Endothelial cell of umbilical vein (primary cell): Measurements from ENCODE around the gene RSRC1. TPM values are rescaled to one million over a fixed set of nuclear protein-coding genes. Genes with fewer than 3 reads are reported as not detected.
"Not testable (repeated sequence)": the region's sequence is repeated elsewhere in the genome, so short reads cannot be mapped to it uniquely, and the experiment has no call there.

Experiments used
- BruUV-seq: library from RNA; stranded (reverse); fragments of 400-500 nt; replicated peaks from 2 replicates; lab custom pipeline; 2021; lab: Mats Ljungman, UMichigan
- CTCF ChIA-PET: fragments of 300-600, 350-600 bp; sonication (Branson Sonifier 250); formaldehyde crosslinking; loops from one replicate; lab custom pipeline; 2021; ENCODE audit warnings: antibody characterized with exemption, inconsistent platforms; lab: Charles Lee
- POLR2A ChIA-PET: fragments of 300-600, 350-600 bp; sonication (Branson Sonifier 250); formaldehyde crosslinking; loops from one replicate; lab custom pipeline; 2021; ENCODE audit warnings: antibody characterized with exemption, inconsistent platforms; lab: Charles Lee
- DNase-seq: peaks from one replicate; pipeline ENCODE4 v3.0.0-alpha.2; 2011; ENCODE audit warnings: low read depth, low spot score
- FAIRE-seq: peaks from 2 replicates; lab custom pipeline; 2011; peaks lifted over from hg19 to GRCh38; lab: Jason Lieb, UNC
- H2AFZ ChIP-seq: 2 replicates; pipeline ENCODE4 v1.6.0; 2012; ENCODE audit warnings: low read depth, low read length, control low read depth, inconsistent platforms
- H3K27ac ChIP-seq: 2 replicates; pipeline ENCODE4 v1.5.1; 2011; ENCODE audit warnings: low read depth, mild to moderate bottlenecking, control low read depth, low read length, moderate library complexity; ENCODE audit not compliant: insufficient read depth
- H3K27me3 ChIP-seq, 2 experiments: 2 replicates each; pipeline versions ENCODE4 v1.6.0 to v1.6.1; 2011; ENCODE audit warnings: low read length in 2 of 2, mixed read lengths in 1 of 2; ENCODE audit not compliant: control insufficient read depth in 2 of 2, insufficient read depth in 2 of 2
- H3K36me3 ChIP-seq, 2 experiments: 2 replicates in 1 of 2; 3 replicates in 1 of 2; pipeline ENCODE4 v1.5.1; 2011; ENCODE audit warnings: low read length in 2 of 2, mild to moderate bottlenecking in 1 of 2, moderate library complexity in 1 of 2; ENCODE audit not compliant: control insufficient read depth in 2 of 2, insufficient read depth in 2 of 2; ENCODE audit errors: extremely low read depth in 1 of 2
- H3K4me1 ChIP-seq: 3 replicates; pipeline ENCODE4 v1.5.1; 2011; ENCODE audit warnings: mild to moderate bottlenecking, low read length; ENCODE audit not compliant: control insufficient read depth, insufficient read depth; ENCODE audit errors: extremely low read depth
- H3K4me2 ChIP-seq: 2 replicates; pipeline ENCODE4 v1.6.1; 2011; ENCODE audit warnings: low read length, control low read depth, mixed read lengths; ENCODE audit not compliant: insufficient read depth
- H3K4me3 ChIP-seq, 3 experiments: fragments of 200-600 bp in 1 of 3; sonication (generic), shearing (Covaris generic) in 1 of 3; replicated peaks in 1 of 3; 2 replicates each; pipeline ENCODE4 v1.5.1; 2011 to 2016; ENCODE audit warnings: control low read depth in 3 of 3, low read length in 3 of 3, mild to moderate bottlenecking in 2 of 3, inconsistent platforms in 1 of 3, low read depth in 1 of 3, moderate library complexity in 1 of 3; ENCODE audit not compliant: insufficient read depth in 1 of 3
- H3K79me2 ChIP-seq: 2 replicates; pipeline ENCODE4 v1.6.0; 2012; ENCODE audit warnings: low read length, inconsistent platforms; ENCODE audit not compliant: control insufficient read depth, insufficient read depth
- H3K9ac ChIP-seq: replicated peaks from 2 replicates; pipeline ENCODE3; 2011; ENCODE audit warnings: low read length, control low read depth; ENCODE audit not compliant: insufficient read depth; ENCODE audit errors: extremely low read depth
- H3K9me1 ChIP-seq: replicated peaks from 3 replicates; pipeline ENCODE4 v1.6.0; 2011; ENCODE audit warnings: mild to moderate bottlenecking, low read length; ENCODE audit not compliant: control insufficient read depth, insufficient read depth; ENCODE audit errors: extremely low read depth
- H3K9me3 ChIP-seq: replicated peaks from 2 replicates; pipeline ENCODE4 v1.5.1; 2012; ENCODE audit warnings: low read length, inconsistent platforms; ENCODE audit not compliant: control insufficient read depth, insufficient read depth
- H4K20me1 ChIP-seq: replicated peaks from 2 replicates; pipeline ENCODE3; 2011; ENCODE audit warnings: mild to moderate bottlenecking, low read length; ENCODE audit not compliant: control insufficient read depth, insufficient read depth; ENCODE audit errors: extremely low read depth
- EZH2 ChIP-seq: IDR thresholded peaks from 2 replicates; pipeline ENCODE4 v1.6.1; 2012; ENCODE audit warnings: borderline replicate concordance, low read depth, mild to moderate bottlenecking, moderate library complexity, low read length, inconsistent platforms; ENCODE audit not compliant: severe bottlenecking
- FOS ChIP-seq: IDR thresholded peaks from 2 replicates; pipeline ENCODE4 v1.6.1; 2011; ENCODE audit warnings: mild to moderate bottlenecking, low read length, moderate library complexity, borderline replicate concordance; ENCODE audit not compliant: insufficient read depth
- GATA2 ChIP-seq: IDR thresholded peaks from 2 replicates; pipeline ENCODE4 v1.7.0; 2011; ENCODE audit warnings: low read depth, mild to moderate bottlenecking, moderate library complexity, mixed read lengths, low read length; ENCODE audit not compliant: insufficient read length, insufficient read depth
- JUN ChIP-seq: IDR thresholded peaks from 2 replicates; pipeline ENCODE4 v1.6.1; 2011; ENCODE audit warnings: borderline replicate concordance, low read depth; ENCODE audit not compliant: insufficient read length, insufficient read depth
- MYC ChIP-seq: IDR thresholded peaks from one replicate; pipeline ENCODE4 v1.6.1; 2011; ENCODE audit warnings: mild to moderate bottlenecking, low read depth, low read length
- POLR2A ChIP-seq: IDR thresholded peaks from 2 replicates; pipeline ENCODE4 v1.6.1; 2012; ENCODE audit warnings: low read depth, mild to moderate bottlenecking, control low read depth, low read length
- POLR2AphosphoS5 ChIP-seq: IDR thresholded peaks from 2 replicates; pipeline ENCODE4 v1.6.1; 2012; ENCODE audit warnings: low read depth, mild to moderate bottlenecking, control low read depth, low read length, moderate library complexity; ENCODE audit not compliant: insufficient read depth
- dilution Hi-C: fragments of 300-500 bp; cut with MboI; formaldehyde crosslinking; loops from one replicate; pipeline ENCODE4 v1.15.0; 2019; ENCODE audit warnings: low sequenced_read_pairs; ENCODE audit not compliant: extremely low pct_ligation_motif_present
- intact Hi-C: fragments of 100-400 bp; cut with micrococcal nuclease; formaldehyde crosslinking; loops from one replicate; pipeline ENCODE4 v1.10.0; 2022
- polyA plus RNA-seq, 4 experiments: library from polyadenylated mRNA; depleted of rRNA in 3 of 4; stranded (reverse) in 3 of 4; unstranded in 1 of 4; fragments of >200 nt; gene quantifications; 2 replicates each; pipeline versions ENCODE4 v1.2.1 to v1.2.3, GENCODE V29; 2011 to 2012; ENCODE audit warnings: missing spikeins in 1 of 4
- total RNA-seq: library from RNA; stranded (reverse); gene quantifications from 2 replicates; pipeline ENCODE4 v1.2.3, GENCODE V29; 2021
- TF ChIP-seq, protein P1 (sequence below), 2 donors: IDR thresholded peaks; 1 replicate in 1 of 2; 2 replicates in 1 of 2; pipeline ENCODE4 v1.5.1; 2011; ENCODE audit warnings: low read length in 2 of 2, mild to moderate bottlenecking in 2 of 2, moderate library complexity in 2 of 2, control low read depth in 1 of 2, inconsistent platforms in 1 of 2, low read depth in 1 of 2; ENCODE audit not compliant: insufficient read depth in 1 of 2; ENCODE audit errors: extremely low read depth in 1 of 2
- TF ChIP-seq, protein P2 (sequence below): IDR thresholded peaks from 2 replicates; pipeline ENCODE4 v1.6.1; 2011; ENCODE audit not compliant: insufficient read depth, insufficient read length

Gene RSRC1
- total and polyA plus RNA-seq, 2 donors (not counting 3 experiments of a cell fraction or from before 2014, with no cell fraction given): 1.8 to 25.4 TPM

- Histone ChIP-seq H3K4me2 (no peak overlapping the region), H3K27me3 (no peaks in the 10 kb centered on the region), H3K9me1 (no peaks in the 10 kb centered on the region), H3K36me3 (no peaks in the 10 kb centered on the region), H4K20me1 (no peaks in the 10 kb centered on the region), H3K9me3 (no peaks in the 10 kb centered on the region), H3K4me1 (no peaks in the 10 kb centered on the region), H3K27ac (no peak overlapping the region), H3K9ac (no peak overlapping the region), H2AFZ (no peak overlapping the region), H3K4me3 (no peak overlapping the region), H3K79me2 (no peaks in the 10 kb centered on the region)
- no peak for FAIRE-seq
- TF ChIP-seq, protein P1, sequence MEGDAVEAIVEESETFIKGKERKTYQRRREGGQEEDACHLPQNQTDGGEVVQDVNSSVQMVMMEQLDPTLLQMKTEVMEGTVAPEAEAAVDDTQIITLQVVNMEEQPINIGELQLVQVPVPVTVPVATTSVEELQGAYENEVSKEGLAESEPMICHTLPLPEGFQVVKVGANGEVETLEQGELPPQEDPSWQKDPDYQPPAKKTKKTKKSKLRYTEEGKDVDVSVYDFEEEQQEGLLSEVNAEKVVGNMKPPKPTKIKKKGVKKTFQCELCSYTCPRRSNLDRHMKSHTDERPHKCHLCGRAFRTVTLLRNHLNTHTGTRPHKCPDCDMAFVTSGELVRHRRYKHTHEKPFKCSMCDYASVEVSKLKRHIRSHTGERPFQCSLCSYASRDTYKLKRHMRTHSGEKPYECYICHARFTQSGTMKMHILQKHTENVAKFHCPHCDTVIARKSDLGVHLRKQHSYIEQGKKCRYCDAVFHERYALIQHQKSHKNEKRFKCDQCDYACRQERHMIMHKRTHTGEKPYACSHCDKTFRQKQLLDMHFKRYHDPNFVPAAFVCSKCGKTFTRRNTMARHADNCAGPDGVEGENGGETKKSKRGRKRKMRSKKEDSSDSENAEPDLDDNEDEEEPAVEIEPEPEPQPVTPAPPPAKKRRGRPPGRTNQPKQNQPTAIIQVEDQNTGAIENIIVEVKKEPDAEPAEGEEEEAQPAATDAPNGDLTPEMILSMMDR (IDR thresholded peaks at IDR 0.05; ENCODE audit: extremely low read depth in 1 of 2, insufficient read depth in 1 of 2, low read depth in 1 of 2, low read length in 2 of 2): no peak
- no peak for TF ChIP-seq POLR2AphosphoS5
- TF ChIP-seq, protein P2, sequence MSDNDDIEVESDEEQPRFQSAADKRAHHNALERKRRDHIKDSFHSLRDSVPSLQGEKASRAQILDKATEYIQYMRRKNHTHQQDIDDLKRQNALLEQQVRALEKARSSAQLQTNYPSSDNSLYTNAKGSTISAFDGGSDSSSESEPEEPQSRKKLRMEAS: no peak
- no peak for TF ChIP-seq POLR2A
- TF ChIP-seq EZH2: no peak
- TF ChIP-seq FOS: no peak
- no peak for TF ChIP-seq MYC
- TF ChIP-seq GATA2: no peak
- no peak for TF ChIP-seq JUN
- dilution Hi-C loops (no loop called here), intact Hi-C loops (no loop called here)
- BruUV-seq: no TSS peak
- CTCF ChIA-PET: interaction anchor here (1.2 to 2.3 kb wide), 2 partner anchors 8 to 17 kb away, joined by 3 to 6 read pairs; no protein-coding TSS in a partner anchor
- POLR2A ChIA-PET: no interaction called here
- DNase-seq: no peak
These were observed 438.8 kb downstream of the RSRC1 start for GRCh38 chr3:158548691-158549090.

DNA sequence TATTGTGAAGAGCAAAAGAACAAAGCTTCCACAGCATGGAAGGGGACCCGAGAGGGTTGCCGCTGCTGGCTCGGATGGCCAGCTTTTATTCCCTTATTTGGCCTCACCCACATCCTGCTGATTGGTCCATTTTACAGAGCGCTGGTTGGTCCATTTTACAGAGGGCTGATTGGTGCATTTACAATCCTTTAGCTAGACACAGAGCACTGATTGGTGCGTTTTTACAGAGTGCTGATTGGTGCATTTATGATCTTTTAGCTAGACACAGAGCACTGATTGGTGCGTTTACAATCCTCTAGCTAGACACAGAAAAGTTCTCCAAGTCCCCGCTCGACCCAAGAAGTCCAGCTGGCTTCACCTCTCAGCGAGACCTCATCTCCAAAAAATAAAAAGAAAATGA, 440.0 kb downstream of the RSRC1 start:
- H3K27ac ChIP-seq, H3K9me1 ChIP-seq, H3K4me1 ChIP-seq, DNase-seq, H3K27me3 ChIP-seq, BruUV-seq, H3K4me3 ChIP-seq, H3K4me2 ChIP-seq, H3K36me3 ChIP-seq, H3K79me2 ChIP-seq, H2AFZ ChIP-seq, POLR2A ChIA-PET, FAIRE-seq, H3K9ac ChIP-seq, dilution Hi-C loops, intact Hi-C loops, H3K9me3 ChIP-seq, H4K20me1 ChIP-seq: not testable (repeated sequence)
- CTCF ChIA-PET: interaction anchor here (1.3 to 2.3 kb wide), 2 partner anchors 9 to 240 kb away, joined by 3 to 6 read pairs; no protein-coding TSS in a partner anchor
